Hepatocyte (in vitro differentiated cells): ENCODE data around the gene MED16. TPM values are rescaled to one million over a fixed set of nuclear protein-coding genes. Genes with fewer than 3 reads are reported as not detected.

Source experiments
- DNase-seq: peaks from one replicate; pipeline ENCODE4 v3.0.0-alpha.2; 2016; ENCODE audit warnings: low spot score
- H2AFZ ChIP-seq: fragments of 200-600 bp; sonication (generic); 2 replicates; pipeline ENCODE4 v1.6.0; 2016; ENCODE audit warnings: antibody characterized with exemption, mild to moderate bottlenecking
- H3K27ac ChIP-seq: fragments of 200-600 bp; sonication (generic); 2 replicates; pipeline ENCODE4 v1.5.1; 2016; ENCODE audit warnings: mild to moderate bottlenecking
- H3K27me3 ChIP-seq: fragments of 200-600 bp; sonication (generic); 2 replicates; pipeline ENCODE4 v1.6.1; 2016
- H3K36me3 ChIP-seq: fragments of 200-600 bp; sonication (generic); replicated peaks from 2 replicates; pipeline ENCODE4 v1.5.1; 2016; ENCODE audit warnings: low read depth; ENCODE audit not compliant: insufficient read depth
- H3K4me1 ChIP-seq: fragments of 200-600 bp; sonication (generic); 2 replicates; pipeline ENCODE4 v1.5.1; 2016; ENCODE audit warnings: mild to moderate bottlenecking, moderate library complexity; ENCODE audit not compliant: insufficient read depth
- H3K4me2 ChIP-seq: fragments of 200-600 bp; sonication (generic); 2 replicates; pipeline ENCODE4 v1.6.0; 2016
- H3K4me3 ChIP-seq: fragments of 200-600 bp; sonication (generic); 2 replicates; pipeline ENCODE4 v1.5.1; 2016; ENCODE audit warnings: mild to moderate bottlenecking
- H3K79me2 ChIP-seq: fragments of 200-600 bp; sonication (generic); 2 replicates; pipeline ENCODE4 v1.6.0; 2017; ENCODE audit warnings: mild to moderate bottlenecking
- H3K9me2 ChIP-seq: fragments of 200-600 bp; sonication (generic); replicated peaks from 2 replicates; pipeline ENCODE4 v1.6.0; 2017; ENCODE audit warnings: mild to moderate bottlenecking; ENCODE audit not compliant: insufficient read depth
- H3K9me3 ChIP-seq: fragments of 200-600 bp; sonication (generic); 2 replicates; pipeline ENCODE4 v1.5.1; 2016; ENCODE audit warnings: low read depth, mild to moderate bottlenecking
- H4K20me1 ChIP-seq: fragments of 200-600 bp; sonication (generic); 2 replicates; pipeline ENCODE4 v1.6.0; 2016; ENCODE audit warnings: mild to moderate bottlenecking; ENCODE audit not compliant: insufficient read depth, poor library complexity, severe bottlenecking
- CTCF ChIP-seq: fragments of 200-600 bp; sonication (generic); IDR thresholded peaks from 2 replicates; pipeline ENCODE4 v1.5.1; 2016; ENCODE audit warnings: antibody characterized with exemption, mild to moderate bottlenecking; ENCODE audit not compliant: poor library complexity
- EZH2 ChIP-seq: fragments of 200-600 bp; sonication (generic); IDR thresholded peaks from 2 replicates; pipeline ENCODE4 v1.6.1; 2016; ENCODE audit warnings: antibody characterized with exemption, mild to moderate bottlenecking, borderline replicate concordance
- EZH2phosphoT487 ChIP-seq: fragments of 200-600 bp; sonication (generic); IDR thresholded peaks from one replicate; pipeline ENCODE4 v1.6.1; 2018; ENCODE audit warnings: antibody characterized with exemption, mild to moderate bottlenecking, low read depth, moderate library complexity; ENCODE audit not compliant: unreplicated experiment, severe bottlenecking
- WGBS: methylation state at CpG from one replicate; pipeline ENCODE4 v1.1.6; 2016; ENCODE audit warnings: low lambda C conversion rate; ENCODE audit errors: missing lambda C conversion rate; 5-methylcytosine and 5-hydroxymethylcytosine counted together
- polyA plus RNA-seq: library from polyadenylated mRNA; unstranded; fragments of >200 nt; fragmentation: Nextera tagmentation; extraction: Ambion mirVana; gene quantifications from 2 replicates; pipeline ENCODE4 v1.2.1, GENCODE V29; 2016
- total RNA-seq: library from RNA; depleted of rRNA; stranded (reverse); fragments of >200 nt; gene quantifications from 2 replicates; pipeline ENCODE4 v1.2.3, GENCODE V29; 2014

MED16 gene
- total and polyA plus RNA-seq, 2 experiments from 2014 or later, result 32.1 to 80.9 TPM

GRCh38 chr19:868458-869244, 24.3 kb downstream of the MED16 start:
- no peak overlapping the region for H2AFZ ChIP-seq
- WGBS, result 98% methylated on average over 26 of the region's 34 CpGs
- H3K4me1 ChIP-seq, result no peaks in the 10 kb centered on the region
- no peak overlapping the region for H3K4me3 ChIP-seq
- DNase-seq, result no peak
- H3K4me2 ChIP-seq, result no peak overlapping the region
- no peaks in the 10 kb centered on the region for H4K20me1 ChIP-seq
- H3K36me3 ChIP-seq, result no peaks in the 10 kb centered on the region
- no peaks in the 10 kb centered on the region for H3K79me2 ChIP-seq
- H3K27ac ChIP-seq, result peak overlapping the region; percentile 63
- TF ChIP-seq EZH2, result no peak
- TF ChIP-seq CTCF, result no peak
- TF ChIP-seq EZH2phosphoT487, result no peak
- no peaks in the 10 kb centered on the region for H3K27me3 ChIP-seq
- no peaks in the 10 kb centered on the region for H3K9me3 ChIP-seq
- no peaks in the 10 kb centered on the region for H3K9me2 ChIP-seq

- 97% methylated on average over 34 of the region's 39 CpGs for WGBS
- H3K36me3 ChIP-seq, result no peaks in the 10 kb centered on the region
- H3K4me3 ChIP-seq, result no peak overlapping the region
Observed at GRCh38 chr19:867855-868457, 25.0 kb downstream of the MED16 start.

GRCh38 chr19:867301-867793, 25.6 kb downstream of the MED16 start:
- no peak for DNase-seq
- 77% methylated on average over 14 of the region's 16 CpGs for WGBS
- Histone ChIP-seq H3K9me3 (no peaks in the 10 kb centered on the region), H3K27ac (no peak overlapping the region), H3K4me2 (no peak overlapping the region), H3K27me3 (no peaks in the 10 kb centered on the region), H3K4me3 (no peak overlapping the region), H3K79me2 (no peaks in the 10 kb centered on the region), H3K36me3 (no peaks in the 10 kb centered on the region), H3K4me1 (no peaks in the 10 kb centered on the region), H2AFZ (no peak overlapping the region), H3K9me2 (no peaks in the 10 kb centered on the region), H4K20me1 (no peaks in the 10 kb centered on the region)
- TF ChIP-seq EZH2 (no peak), EZH2phosphoT487 (no peak), CTCF (no peak)

More at GRCh38 chr19:867855-868457, 25.0 kb downstream of the MED16 start:
- no peak for DNase-seq
- Histone ChIP-seq H3K27me3 (no peaks in the 10 kb centered on the region), H4K20me1 (no peaks in the 10 kb centered on the region), H3K4me1 (no peaks in the 10 kb centered on the region), H3K79me2 (no peaks in the 10 kb centered on the region), H2AFZ (no peak overlapping the region), H3K9me2 (no peaks in the 10 kb centered on the region), H3K9me3 (no peaks in the 10 kb centered on the region), H3K27ac (no peak overlapping the region), H3K4me2 (no peak overlapping the region)
- TF ChIP-seq EZH2phosphoT487, result no peak
- TF ChIP-seq EZH2, result no peak
- TF ChIP-seq CTCF, result no peak
